GM21529 (cell line): ENCODE measurements around the gene ABHD16A.

Experiments
- ATAC-seq: cut with Tn5 transposase; IDR thresholded peaks from one replicate; pipeline ENCODE4 v1.9.1; 2021; ENCODE audit not compliant: unreplicated experiment

The ABHD16A gene

GRCh38 chr6:31642798-31643570 is 60.1 kb downstream of the ABHD16A start:
- no peak for ATAC-seq

- no peak for ATAC-seq
Measured at GRCh38 chr6:31641370-31641769, 61.8 kb downstream of the ABHD16A start.

GRCh38 chr6:31640612-31641011 is 62.5 kb downstream of the ABHD16A start:
- no peak for ATAC-seq

- ATAC-seq: no peak
Measured at GRCh38 chr6:31639449-31639861, 63.7 kb downstream of the ABHD16A start.

GRCh38 chr6:31639043-31639442 is 64.1 kb downstream of the ABHD16A start:
- no peak for ATAC-seq
